ENCODE results near the gene ZDHHC9. TPM values are rescaled to one million over a fixed set of nuclear protein-coding genes. Genes with fewer than 3 reads are reported as not detected.

The ZDHHC9 gene
- total RNA-seq, 4 donors from 2014 or later: 5.4 to 17.1 (median 14.4) TPM

GRCh38 chrX:129813662-129814368 is 29.9 kb downstream of the ZDHHC9 start:
- WGBS, 2 donors (ENCODE audit: low coverage in 1 of 2): 70 to 73% methylated on average over 3 to 4 of the region's 6 CpGs
- Histone ChIP-seq H3K4me1 (no peaks in the 10 kb centered on the region), H3K9me3 (no peaks in the 10 kb centered on the region), H3K27me3 (no peaks in the 10 kb centered on the region), H3K27ac (no peak overlapping the region), H3K4me3 (no peak overlapping the region), H3K36me3 (peaks cover 0 to 54% of the 10 kb centered on the region in 2 donors)
- no peak for TF ChIP-seq EP300 (IDR thresholded peaks at IDR 0.05)
- TF ChIP-seq CTCF (IDR thresholded peaks at IDR 0.05): no peak
- TF ChIP-seq POLR2A (IDR thresholded peaks at IDR 0.05): no peak
- no peak for TF ChIP-seq POLR2AphosphoS5 (IDR thresholded peaks at IDR 0.05)
- no peak for ATAC-seq

GRCh38 chrX:129808829-129809796 is 34.6 kb downstream of the ZDHHC9 start:
- H3K4me1 ChIP-seq: no peaks in the 10 kb centered on the region
- 79 to 88% methylated on average over 3 to 4 of the region's 7 CpGs for WGBS, 2 donors (ENCODE audit: low coverage in 1 of 2)

GRCh38 chrX:129808158-129808828 is 35.4 kb downstream of the ZDHHC9 start:
- H3K27ac ChIP-seq: peak overlapping the region in 2 of 4 donors; percentile 9 to 24
- peaks cover 0 to 58% of the 10 kb centered on the region in 2 donors for H3K36me3 ChIP-seq
- no peaks in the 10 kb centered on the region for H3K27me3 ChIP-seq
- H3K4me1 ChIP-seq: no peaks in the 10 kb centered on the region
- H3K4me3 ChIP-seq: no peak overlapping the region
- 50 to 62% methylated on average over 2 of the region's 2 CpGs for WGBS, 2 donors (ENCODE audit: low coverage in 1 of 2)
- no peak for TF ChIP-seq POLR2A (IDR thresholded peaks at IDR 0.05)
- no peak for TF ChIP-seq EP300 (IDR thresholded peaks at IDR 0.05)
- no peak for TF ChIP-seq POLR2AphosphoS5 (IDR thresholded peaks at IDR 0.05)
- TF ChIP-seq CTCF (IDR thresholded peaks at IDR 0.05): no peak
- peak; percentile 71 for ATAC-seq
- no peaks in the 10 kb centered on the region for H3K9me3 ChIP-seq

More at GRCh38 chrX:129808829-129809796, 34.6 kb downstream of the ZDHHC9 start:
- Histone ChIP-seq H3K9me3 (no peaks in the 10 kb centered on the region), H3K27me3 (no peaks in the 10 kb centered on the region), H3K4me3 (no peak overlapping the region), H3K36me3 (peaks cover 0 to 64% of the 10 kb centered on the region in 2 donors), H3K27ac (peak overlapping the region in 1 of 4 donors; percentile 54)
- no peak for TF ChIP-seq POLR2AphosphoS5 (IDR thresholded peaks at IDR 0.05)
- no peak for TF ChIP-seq EP300 (IDR thresholded peaks at IDR 0.05)
- TF ChIP-seq POLR2A (IDR thresholded peaks at IDR 0.05): no peak
- TF ChIP-seq CTCF (IDR thresholded peaks at IDR 0.05): no peak
- ATAC-seq: no peak

GRCh38 chrX:129804806-129805205 is 38.9 kb downstream of the ZDHHC9 start:
- H3K27me3 ChIP-seq: no peaks in the 10 kb centered on the region
- TF ChIP-seq EP300 (IDR thresholded peaks at IDR 0.05) (no peak), POLR2AphosphoS5 (IDR thresholded peaks at IDR 0.05) (no peak), CTCF (IDR thresholded peaks at IDR 0.05) (no peak), POLR2A (IDR thresholded peaks at IDR 0.05) (no peak)
- no peaks in the 10 kb centered on the region for H3K4me1 ChIP-seq
- no peaks in the 10 kb centered on the region for H3K9me3 ChIP-seq
- peaks cover 0 to 25% of the 10 kb centered on the region in 2 donors for H3K36me3 ChIP-seq
- no peak overlapping the region for H3K27ac ChIP-seq
- no peak for ATAC-seq
- H3K4me3 ChIP-seq: no peak overlapping the region
- no CpG with 5 or more reads among the region's 4 CpGs for WGBS, 2 donors (ENCODE audit: low coverage in 1 of 2)
